ENCODE measurements around the gene ARHGEF33. TPM values are rescaled to one million over a fixed set of nuclear protein-coding genes. Genes with fewer than 3 reads are reported as not detected.

The ARHGEF33 gene
- total RNA-seq, 3 donors from 2014 or later, result 0.10 to 1.5 (median 0.29) TPM

DNA sequence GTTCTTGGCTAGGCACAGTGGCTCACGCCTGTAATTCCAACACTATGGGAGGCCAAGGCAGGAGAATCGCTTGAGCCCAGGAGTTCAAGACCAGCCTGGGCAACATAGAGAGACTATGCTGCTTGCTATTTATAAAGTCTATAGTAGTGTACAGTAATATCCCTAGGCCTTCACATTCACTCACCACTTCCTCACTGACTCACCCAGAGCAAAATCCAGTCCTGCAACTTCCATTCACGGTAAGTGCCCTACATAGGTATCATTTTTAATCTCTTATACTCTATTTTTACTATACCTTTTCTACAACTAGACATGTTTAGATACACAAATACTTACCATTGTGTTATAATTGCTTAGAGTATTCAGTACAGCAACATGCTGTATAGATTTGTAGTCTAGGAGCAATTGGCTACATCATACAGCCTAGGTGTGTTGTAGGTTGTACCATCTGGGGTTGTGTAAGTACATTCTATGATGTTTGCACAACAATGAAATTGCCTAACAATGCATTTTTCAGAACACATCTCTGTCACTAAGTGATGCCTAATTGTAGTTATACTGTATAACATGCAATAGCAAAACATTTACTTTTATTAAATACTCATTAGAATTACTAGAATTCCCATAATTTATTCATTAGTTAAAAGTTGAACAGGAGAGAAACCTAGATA lies 22.8 kb upstream of the ARHGEF33 start:
- Histone ChIP-seq H3K9me3 (no peaks in the 10 kb centered on the region), H3K36me3 (ENCODE audit: low read depth) (no peaks in the 10 kb centered on the region), H3K4me3 (no peak overlapping the region), H3K4me1 (ENCODE audit: low read depth) (no peaks in the 10 kb centered on the region)
- ATAC-seq (no peak), DNase-seq (no peak)
- TF ChIP-seq, protein P1, sequence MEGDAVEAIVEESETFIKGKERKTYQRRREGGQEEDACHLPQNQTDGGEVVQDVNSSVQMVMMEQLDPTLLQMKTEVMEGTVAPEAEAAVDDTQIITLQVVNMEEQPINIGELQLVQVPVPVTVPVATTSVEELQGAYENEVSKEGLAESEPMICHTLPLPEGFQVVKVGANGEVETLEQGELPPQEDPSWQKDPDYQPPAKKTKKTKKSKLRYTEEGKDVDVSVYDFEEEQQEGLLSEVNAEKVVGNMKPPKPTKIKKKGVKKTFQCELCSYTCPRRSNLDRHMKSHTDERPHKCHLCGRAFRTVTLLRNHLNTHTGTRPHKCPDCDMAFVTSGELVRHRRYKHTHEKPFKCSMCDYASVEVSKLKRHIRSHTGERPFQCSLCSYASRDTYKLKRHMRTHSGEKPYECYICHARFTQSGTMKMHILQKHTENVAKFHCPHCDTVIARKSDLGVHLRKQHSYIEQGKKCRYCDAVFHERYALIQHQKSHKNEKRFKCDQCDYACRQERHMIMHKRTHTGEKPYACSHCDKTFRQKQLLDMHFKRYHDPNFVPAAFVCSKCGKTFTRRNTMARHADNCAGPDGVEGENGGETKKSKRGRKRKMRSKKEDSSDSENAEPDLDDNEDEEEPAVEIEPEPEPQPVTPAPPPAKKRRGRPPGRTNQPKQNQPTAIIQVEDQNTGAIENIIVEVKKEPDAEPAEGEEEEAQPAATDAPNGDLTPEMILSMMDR (IDR thresholded peaks at IDR 0.05), result no peak
- intact Hi-C loops (cut with DNase I, micrococcal nuclease), result no loop called here

DNA sequence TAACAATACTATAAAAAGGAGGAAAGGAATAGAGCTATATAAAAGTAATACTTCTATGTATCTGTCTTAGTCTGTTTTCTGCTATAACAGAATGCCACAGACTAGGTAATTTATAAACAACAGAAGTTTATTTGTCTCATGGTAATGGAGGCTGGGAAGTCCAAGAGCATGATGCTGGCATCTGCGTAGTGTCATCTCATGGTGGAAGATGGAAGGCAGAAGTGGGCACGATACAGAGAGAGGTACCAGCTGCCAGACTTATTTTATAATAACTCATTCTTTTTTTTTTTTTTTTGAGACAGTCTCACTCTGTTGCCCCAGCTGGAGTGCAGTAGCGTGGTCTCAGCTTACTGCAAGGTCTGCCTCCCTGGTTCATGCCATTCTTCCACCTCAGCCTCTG lies 18.2 kb upstream of the ARHGEF33 start:
- intact Hi-C loops (cut with DNase I, micrococcal nuclease), result no loop called here
- ATAC-seq (no peak), DNase-seq (no peak)

DNA sequence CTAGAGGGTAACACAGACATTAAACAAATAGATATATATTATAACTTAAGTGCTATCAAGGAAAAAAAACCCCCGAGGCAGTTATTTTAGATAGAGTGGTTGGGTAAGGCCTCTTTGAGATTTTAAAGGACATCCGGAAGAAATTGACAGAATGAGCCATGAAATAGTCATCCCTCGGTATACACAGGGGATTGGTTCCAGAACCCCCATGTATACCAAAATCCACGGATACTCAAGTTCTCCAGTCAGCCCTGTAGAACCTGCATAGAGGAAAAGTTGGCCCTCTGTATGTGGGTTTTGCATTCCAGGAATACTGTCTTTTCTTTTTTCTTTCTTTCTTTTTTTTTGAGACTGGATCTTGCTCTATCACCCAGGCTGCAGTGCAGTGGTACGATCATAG lies 15.9 kb upstream of the ARHGEF33 start:
- no peak overlapping the region for H3K4me3 ChIP-seq
- DNase-seq (no peak), ATAC-seq (no peak)
- H3K36me3 ChIP-seq (ENCODE audit: low read depth), result no peaks in the 10 kb centered on the region
- TF ChIP-seq, protein P1 (IDR thresholded peaks at IDR 0.05), result no peak
- peaks cover 8% of the 10 kb centered on the region for H3K4me1 ChIP-seq (ENCODE audit: low read depth)
- intact Hi-C loops (cut with DNase I, micrococcal nuclease), result no loop called here
- no peaks in the 10 kb centered on the region for H3K9me3 ChIP-seq

More for the DNA sequence above, 18.2 kb upstream of the ARHGEF33 start:
- Histone ChIP-seq H3K4me1 (ENCODE audit: low read depth) (peaks cover 4% of the 10 kb centered on the region), H3K4me3 (no peak overlapping the region), H3K36me3 (ENCODE audit: low read depth) (no peaks in the 10 kb centered on the region), H3K9me3 (no peaks in the 10 kb centered on the region)
- TF ChIP-seq, protein P1 (IDR thresholded peaks at IDR 0.05), result no peak

DNA sequence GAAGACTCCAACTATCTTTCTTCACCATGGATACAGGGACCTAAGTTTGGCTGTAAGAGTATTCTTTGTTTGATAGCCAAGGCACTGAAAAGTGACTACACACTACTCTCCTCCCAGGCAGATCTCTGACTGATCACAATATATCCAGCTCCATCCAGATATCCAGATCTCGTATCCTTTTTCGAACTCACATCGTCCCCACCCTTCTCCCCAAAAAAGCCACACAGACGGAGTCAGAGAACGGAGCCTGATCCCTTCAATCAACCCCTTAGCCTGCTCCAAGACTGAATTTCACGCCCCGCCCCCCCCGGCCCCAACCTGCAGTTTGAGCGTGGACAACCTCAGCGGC lies 14.5 kb upstream of the ARHGEF33 start:
- no peaks in the 10 kb centered on the region for H3K9me3 ChIP-seq
- H3K4me3 ChIP-seq, result peak overlapping the region; percentile 54
- peaks cover 8% of the 10 kb centered on the region for H3K4me1 ChIP-seq (ENCODE audit: low read depth)
- TF ChIP-seq, protein P1 (IDR thresholded peaks at IDR 0.05), result no peak
- intact Hi-C loops (cut with DNase I, micrococcal nuclease), result no loop called here
- no peaks in the 10 kb centered on the region for H3K36me3 ChIP-seq (ENCODE audit: low read depth)
- no peak for DNase-seq
- peak; percentile 16 for ATAC-seq

DNA sequence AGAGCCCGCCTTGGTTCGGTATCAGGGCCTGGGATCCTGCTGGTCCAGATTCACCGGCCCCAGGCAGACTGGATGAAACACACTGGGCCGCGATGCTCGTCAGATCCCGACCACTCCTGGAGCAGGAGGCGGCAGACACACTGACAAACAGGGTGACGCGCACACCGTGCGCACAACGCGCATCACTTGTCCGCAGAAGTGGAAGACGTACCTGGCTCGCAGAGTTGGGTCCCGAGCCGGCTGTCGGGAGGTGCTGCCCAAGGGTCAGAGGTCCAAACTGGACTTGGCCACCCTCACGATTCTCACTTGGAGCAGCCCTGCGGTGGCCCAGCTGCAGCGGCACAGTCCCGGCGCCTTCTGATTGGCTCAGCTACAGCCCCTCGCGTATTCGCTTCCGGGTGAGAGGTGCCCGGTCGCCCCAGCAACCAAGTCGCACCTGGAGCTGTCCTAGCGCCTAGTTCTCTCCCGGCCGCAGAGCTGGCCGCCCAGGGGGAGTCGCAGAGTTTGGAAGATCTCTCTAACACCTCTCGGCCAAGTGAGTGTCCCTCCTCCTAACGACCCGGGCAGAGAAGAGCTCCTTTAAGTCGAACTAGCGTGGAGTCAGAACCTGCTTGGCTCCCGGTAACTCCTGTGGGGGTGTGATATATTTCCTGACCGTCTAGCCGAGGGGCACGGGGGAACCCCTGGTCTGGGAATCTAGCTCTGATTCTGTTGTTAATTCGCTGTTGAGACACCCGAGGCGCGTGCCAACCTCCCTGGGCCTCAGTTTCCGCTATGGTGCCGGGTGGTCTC lies 13.9 kb upstream of the ARHGEF33 start, which contains the start of the genes DHX57 and MORN2:
Gene DHX57 (minus strand): TSS at position 359 of the 792 bp plus-strand sequence. CDS start 7,529 bp downstream, outside the sequence.
Gene MORN2 (plus strand): TSS at position 401 of the 792 bp plus-strand sequence.
- Histone ChIP-seq H3K4me1 (ENCODE audit: low read depth) (peaks cover 8% of the 10 kb centered on the region), H3K36me3 (ENCODE audit: low read depth) (no peaks in the 10 kb centered on the region), H3K4me3 (peak within 1 kb of the TSS; percentile 54), H3K9me3 (no peaks in the 10 kb centered on the region)
- intact Hi-C loops (cut with DNase I, micrococcal nuclease), result no loop called here
- peak; percentile 99 for ATAC-seq
- peak; percentile 91 to 93 (median 92) for DNase-seq
- TF ChIP-seq, protein P1 (IDR thresholded peaks at IDR 0.05), result no peak

Data from mucosa of descending colon (tissue), 3 donors.